Endothelial cell of umbilical vein (primary cell): Measurements from ENCODE around the gene GPN1. TPM values are rescaled to one million over a fixed set of nuclear protein-coding genes. Genes with fewer than 3 reads are reported as not detected.
"Not testable (repeated sequence)": the region's sequence is repeated elsewhere in the genome, so short reads cannot be mapped to it uniquely, and the experiment has no call there.

Source experiments
- BruUV-seq: library from RNA; stranded (reverse); fragments of 400-500 nt; replicated peaks from 2 replicates; lab custom pipeline; 2021; lab: Mats Ljungman, UMichigan
- CTCF ChIA-PET: fragments of 300-600, 350-600 bp; sonication (Branson Sonifier 250); formaldehyde crosslinking; loops from one replicate; lab custom pipeline; 2021; ENCODE audit warnings: antibody characterized with exemption, inconsistent platforms; lab: Charles Lee
- POLR2A ChIA-PET: fragments of 300-600, 350-600 bp; sonication (Branson Sonifier 250); formaldehyde crosslinking; loops from one replicate; lab custom pipeline; 2021; ENCODE audit warnings: antibody characterized with exemption, inconsistent platforms; lab: Charles Lee
- DNase-seq: peaks from one replicate; pipeline ENCODE4 v3.0.0-alpha.2; 2011; ENCODE audit warnings: low read depth, low spot score
- FAIRE-seq: peaks from 2 replicates; lab custom pipeline; 2011; peaks lifted over from hg19 to GRCh38; lab: Jason Lieb, UNC
- H2AFZ ChIP-seq: 2 replicates; pipeline ENCODE4 v1.6.0; 2012; ENCODE audit warnings: low read depth, low read length, control low read depth, inconsistent platforms
- H3K27ac ChIP-seq: 2 replicates; pipeline ENCODE4 v1.5.1; 2011; ENCODE audit warnings: low read depth, mild to moderate bottlenecking, control low read depth, low read length, moderate library complexity; ENCODE audit not compliant: insufficient read depth
- H3K27me3 ChIP-seq, 2 experiments: 2 replicates each; pipeline versions ENCODE4 v1.6.0 to v1.6.1; 2011; ENCODE audit warnings: low read length in 2 of 2, mixed read lengths in 1 of 2; ENCODE audit not compliant: control insufficient read depth in 2 of 2, insufficient read depth in 2 of 2
- H3K36me3 ChIP-seq, 2 experiments: 2 replicates in 1 of 2; 3 replicates in 1 of 2; pipeline ENCODE4 v1.5.1; 2011; ENCODE audit warnings: low read length in 2 of 2, mild to moderate bottlenecking in 1 of 2, moderate library complexity in 1 of 2; ENCODE audit not compliant: control insufficient read depth in 2 of 2, insufficient read depth in 2 of 2; ENCODE audit errors: extremely low read depth in 1 of 2
- H3K4me1 ChIP-seq: 3 replicates; pipeline ENCODE4 v1.5.1; 2011; ENCODE audit warnings: mild to moderate bottlenecking, low read length; ENCODE audit not compliant: control insufficient read depth, insufficient read depth; ENCODE audit errors: extremely low read depth
- H3K4me2 ChIP-seq: 2 replicates; pipeline ENCODE4 v1.6.1; 2011; ENCODE audit warnings: low read length, control low read depth, mixed read lengths; ENCODE audit not compliant: insufficient read depth
- H3K4me3 ChIP-seq, 3 experiments: fragments of 200-600 bp in 1 of 3; sonication (generic), shearing (Covaris generic) in 1 of 3; replicated peaks in 1 of 3; 2 replicates each; pipeline ENCODE4 v1.5.1; 2011 to 2016; ENCODE audit warnings: control low read depth in 3 of 3, low read length in 3 of 3, mild to moderate bottlenecking in 2 of 3, inconsistent platforms in 1 of 3, low read depth in 1 of 3, moderate library complexity in 1 of 3; ENCODE audit not compliant: insufficient read depth in 1 of 3
- H3K79me2 ChIP-seq: 2 replicates; pipeline ENCODE4 v1.6.0; 2012; ENCODE audit warnings: low read length, inconsistent platforms; ENCODE audit not compliant: control insufficient read depth, insufficient read depth
- H3K9ac ChIP-seq: replicated peaks from 2 replicates; pipeline ENCODE3; 2011; ENCODE audit warnings: low read length, control low read depth; ENCODE audit not compliant: insufficient read depth; ENCODE audit errors: extremely low read depth
- H3K9me1 ChIP-seq: replicated peaks from 3 replicates; pipeline ENCODE4 v1.6.0; 2011; ENCODE audit warnings: mild to moderate bottlenecking, low read length; ENCODE audit not compliant: control insufficient read depth, insufficient read depth; ENCODE audit errors: extremely low read depth
- H3K9me3 ChIP-seq: replicated peaks from 2 replicates; pipeline ENCODE4 v1.5.1; 2012; ENCODE audit warnings: low read length, inconsistent platforms; ENCODE audit not compliant: control insufficient read depth, insufficient read depth
- H4K20me1 ChIP-seq: replicated peaks from 2 replicates; pipeline ENCODE3; 2011; ENCODE audit warnings: mild to moderate bottlenecking, low read length; ENCODE audit not compliant: control insufficient read depth, insufficient read depth; ENCODE audit errors: extremely low read depth
- CTCF ChIP-seq, 2 donors: IDR thresholded peaks; 1 replicate in 1 of 2; 2 replicates in 1 of 2; pipeline ENCODE4 v1.5.1; 2011; ENCODE audit warnings: low read length in 2 of 2, mild to moderate bottlenecking in 2 of 2, moderate library complexity in 2 of 2, control low read depth in 1 of 2, inconsistent platforms in 1 of 2, low read depth in 1 of 2; ENCODE audit not compliant: insufficient read depth in 1 of 2; ENCODE audit errors: extremely low read depth in 1 of 2
- FOS ChIP-seq: IDR thresholded peaks from 2 replicates; pipeline ENCODE4 v1.6.1; 2011; ENCODE audit warnings: mild to moderate bottlenecking, low read length, moderate library complexity, borderline replicate concordance; ENCODE audit not compliant: insufficient read depth
- JUN ChIP-seq: IDR thresholded peaks from 2 replicates; pipeline ENCODE4 v1.6.1; 2011; ENCODE audit warnings: borderline replicate concordance, low read depth; ENCODE audit not compliant: insufficient read length, insufficient read depth
- MYC ChIP-seq: IDR thresholded peaks from one replicate; pipeline ENCODE4 v1.6.1; 2011; ENCODE audit warnings: mild to moderate bottlenecking, low read depth, low read length
- dilution Hi-C: fragments of 300-500 bp; cut with MboI; formaldehyde crosslinking; loops from one replicate; pipeline ENCODE4 v1.15.0; 2019; ENCODE audit warnings: low sequenced_read_pairs; ENCODE audit not compliant: extremely low pct_ligation_motif_present
- intact Hi-C: fragments of 100-400 bp; cut with micrococcal nuclease; formaldehyde crosslinking; loops from one replicate; pipeline ENCODE4 v1.10.0; 2022
- polyA plus RNA-seq, 4 experiments: library from polyadenylated mRNA; depleted of rRNA in 3 of 4; stranded (reverse) in 3 of 4; unstranded in 1 of 4; fragments of >200 nt; gene quantifications; 2 replicates each; pipeline versions ENCODE4 v1.2.1 to v1.2.3, GENCODE V29; 2011 to 2012; ENCODE audit warnings: missing spikeins in 1 of 4
- total RNA-seq: library from RNA; stranded (reverse); gene quantifications from 2 replicates; pipeline ENCODE4 v1.2.3, GENCODE V29; 2021

GPN1 gene
- total and polyA plus RNA-seq, 2 donors (not counting 3 experiments of a cell fraction or from before 2014, with no cell fraction given): 35.4 to 45.5 TPM

GRCh38 chr2:27682334-27682771 is 53.5 kb downstream of the GPN1 start:
- H2AFZ ChIP-seq, H4K20me1 ChIP-seq, H3K4me3 ChIP-seq, H3K27me3 ChIP-seq, H3K79me2 ChIP-seq, H3K9me1 ChIP-seq, dilution Hi-C loops, H3K9me3 ChIP-seq, BruUV-seq: not testable (repeated sequence)
- peak; percentile 82 for DNase-seq
- intact Hi-C loops: loop anchor here (1.0 to 2.0 kb wide), 2 partner anchors 15 to 54 kb away; partner anchors contain the start of genes CCDC121 and GPN1
- peaks cover 5 to 12% of the 10 kb centered on the region in 2 experiments for H3K36me3 ChIP-seq
- peak overlapping the region; percentile 97 for H3K27ac ChIP-seq
- peak overlapping the region; percentile 69 for H3K4me2 ChIP-seq
- ChIA-PET POLR2A (interaction anchor here (0.7 to 1.5 kb wide), 4 partner anchors 19 to 117 kb away, joined by 3 to 6 read pairs (median 4); partner anchors contain the start of genes SLC4A1AP and SUPT7L), CTCF (interaction anchor here (1.0 to 3.5 kb wide), 15 partner anchors 10 to 770 kb away, joined by 3 to 74 read pairs (median 12); partner anchors contain the start of genes CCDC121, FNDC4, GPN1 and NRBP1)
- H3K9ac ChIP-seq: peak overlapping the region; percentile 54
- peaks cover 25% of the 10 kb centered on the region for H3K4me1 ChIP-seq
- FAIRE-seq: peak; percentile 42
- TF ChIP-seq FOS (peak; percentile 77), JUN (peak; percentile 82)

GRCh38 chr2:27683390-27684071 is 54.7 kb downstream of the GPN1 start:
- intact Hi-C loops (loop anchor here (1.0 to 2.0 kb wide), 5 partner anchors 55 to 769 kb away; partner anchors contain the start of genes CCDC121, GPN1 and GTF3C2), dilution Hi-C loops (no loop called here)
- FAIRE-seq (peak; percentile 74), DNase-seq (peak; percentile 91)
- Histone ChIP-seq H3K4me3 (no peak overlapping the region), H3K27me3 (no peaks in the 10 kb centered on the region), H3K9ac (peak overlapping the region; percentile 54), H3K9me3 (no peaks in the 10 kb centered on the region), H3K79me2 (no peaks in the 10 kb centered on the region), H3K4me1 (peaks cover 25% of the 10 kb centered on the region), H3K36me3 (peaks cover 8 to 16% of the 10 kb centered on the region in 2 experiments), H4K20me1 (no peaks in the 10 kb centered on the region), H3K9me1 (no peaks in the 10 kb centered on the region), H3K27ac (peak overlapping the region; percentile 97), H3K4me2 (peak overlapping the region; percentile 38), H2AFZ (no peak overlapping the region)
- ChIA-PET POLR2A (interaction anchor here (1.5 kb wide), 1 partner anchor 20 kb away, joined by 6 read pairs; the partner anchor contains the start of genes SLC4A1AP and SUPT7L), CTCF (interaction anchor here (0.5 to 3.5 kb wide), 53 partner anchors 8 to 911 kb away, joined by 3 to 74 read pairs (median 4); partner anchors contain the start of genes CCDC121, FNDC4, GPN1 and IFT172)
- BruUV-seq: no TSS peak
- TF ChIP-seq FOS (peak; percentile 19), JUN (no peak), MYC (no peak), CTCF (IDR thresholded peaks at IDR 0.05; ENCODE audit: extremely low read depth in 1 of 2, insufficient read depth in 1 of 2, low read depth in 1 of 2, low read length in 2 of 2) (peak; percentile 89 to 99)

GRCh38 chr2:27685006-27685405 is 56.2 kb downstream of the GPN1 start:
- H3K79me2 ChIP-seq, intact Hi-C loops, H3K9me1 ChIP-seq, H2AFZ ChIP-seq, DNase-seq, H3K4me3 ChIP-seq, POLR2A ChIA-PET, H3K27ac ChIP-seq, H3K9me3 ChIP-seq, dilution Hi-C loops, H3K27me3 ChIP-seq, FAIRE-seq, BruUV-seq, H3K4me2 ChIP-seq, H4K20me1 ChIP-seq, H3K9ac ChIP-seq: not testable (repeated sequence)
- Histone ChIP-seq H3K4me1 (peaks cover 25% of the 10 kb centered on the region), H3K36me3 (peaks cover 7 to 16% of the 10 kb centered on the region in 2 experiments)
- CTCF ChIA-PET: interaction anchor here (1.4 to 3.5 kb wide), 6 partner anchors 20 to 909 kb away, joined by 3 to 40 read pairs (median 12); partner anchors contain the start of gene FNDC4
